ENCODE data around the gene RBM3.

- TF ChIP-seq POLR2A (IDR thresholded peaks at IDR 0.05; ENCODE audit: low read depth, low read length) (no peak), POLR2AphosphoS5 (IDR thresholded peaks at IDR 0.05; ENCODE audit: low read depth, low read length) (no peak)
Observed at GRCh38 chrX:48560681-48561080, 13.6 kb upstream of the RBM3 start.
